HG02798 (cell line): Measurements from ENCODE around the gene FBXO28.
"Not testable (repeated sequence)": the region's sequence is repeated elsewhere in the genome, so short reads cannot be mapped to it uniquely, and the experiment has no call there.

Experiments
- ATAC-seq: cut with Tn5 transposase; IDR thresholded peaks from one replicate; pipeline ENCODE4 v1.9.1; 2021; ENCODE audit warnings: mild to moderate bottlenecking; ENCODE audit not compliant: unreplicated experiment, poor library complexity

The FBXO28 gene

GRCh38 chr1:224113918-224114786 lies at the start of gene FBXO28:
Gene FBXO28 (plus strand): TSS chr1:224114111. CDS start chr1:224114130, 19 bp downstream.
- ATAC-seq, result peak; percentile 99

GRCh38 chr1:224064150-224064549 lies 49.8 kb upstream of the FBXO28 start:
- ATAC-seq, result no peak

GRCh38 chr1:224065455-224065854 lies 48.5 kb upstream of the FBXO28 start:
- ATAC-seq, result no peak

GRCh38 chr1:224067207-224067606 lies 46.7 kb upstream of the FBXO28 start:
- ATAC-seq, result no peak

- ATAC-seq, result no peak
These were observed 46.1 kb upstream of the FBXO28 start for GRCh38 chr1:224067621-224068457.

- ATAC-seq, result no peak
These were observed 45.3 kb upstream of the FBXO28 start for GRCh38 chr1:224068458-224069072.

- ATAC-seq, result no peak
These were observed 44.8 kb upstream of the FBXO28 start for GRCh38 chr1:224069138-224069537.

GRCh38 chr1:224070521-224070920 lies 43.4 kb upstream of the FBXO28 start:
- no peak for ATAC-seq

GRCh38 chr1:224076407-224076806 lies 37.5 kb upstream of the FBXO28 start:
- no peak for ATAC-seq

GRCh38 chr1:224079644-224080043 lies 34.3 kb upstream of the FBXO28 start:
- ATAC-seq, result not testable (repeated sequence)

- ATAC-seq, result no peak
These were observed 33.7 kb upstream of the FBXO28 start for GRCh38 chr1:224080115-224080774.

GRCh38 chr1:224081604-224082003 lies 32.3 kb upstream of the FBXO28 start:
- ATAC-seq, result no peak

- no peak for ATAC-seq
These were observed 31.8 kb upstream of the FBXO28 start for GRCh38 chr1:224082146-224082545.

GRCh38 chr1:224084867-224085266 lies 29.0 kb upstream of the FBXO28 start:
- ATAC-seq, result no peak

GRCh38 chr1:224085421-224086108 lies 28.3 kb upstream of the FBXO28 start:
- no peak for ATAC-seq

GRCh38 chr1:224087286-224087794 lies 26.6 kb upstream of the FBXO28 start:
- ATAC-seq, result no peak

- no peak for ATAC-seq
These were observed 24.3 kb upstream of the FBXO28 start for GRCh38 chr1:224089583-224089982.

GRCh38 chr1:224090116-224090515 lies 23.8 kb upstream of the FBXO28 start:
- no peak for ATAC-seq

- no peak for ATAC-seq
These were observed 21.8 kb upstream of the FBXO28 start for GRCh38 chr1:224092111-224092510.

GRCh38 chr1:224092601-224093000 lies 21.3 kb upstream of the FBXO28 start:
- ATAC-seq, result no peak
